Neural cell (in vitro differentiated cells): ENCODE measurements around the gene MMP25. TPM values are rescaled to one million over a fixed set of nuclear protein-coding genes. Genes with fewer than 3 reads are reported as not detected.

Source experiments
- H2AFZ ChIP-seq: fragments of 200-600, 300-800 bp; sonication (generic), shearing (Covaris generic); 2 replicates; pipeline ENCODE4 v1.6.0; 2014; ENCODE audit warnings: low read depth, mild to moderate bottlenecking, antibody characterized with exemption, low read length, moderate library complexity
- H3F3A ChIP-seq: fragments of 200-600 bp; shearing (Covaris generic); 2 replicates; pipeline ENCODE4 v1.6.1; 2016; ENCODE audit warnings: mild to moderate bottlenecking, moderate library complexity, mixed read lengths, antibody characterized with exemption, low read length; ENCODE audit not compliant: insufficient read depth, poor library complexity, severe bottlenecking
- H3K27ac ChIP-seq: fragments of 200-600, 300-800 bp; sonication (generic), shearing (Covaris generic); 2 replicates; pipeline ENCODE4 v1.5.1; 2014; ENCODE audit warnings: mild to moderate bottlenecking, low read length, moderate library complexity
- H3K27me3 ChIP-seq: fragments of 300-800, 200-600 bp; sonication (generic), shearing (Covaris generic); 2 replicates; pipeline ENCODE4 v1.6.0; 2014; ENCODE audit warnings: mild to moderate bottlenecking, low read depth, low read length, moderate library complexity; ENCODE audit not compliant: insufficient read depth
- H3K36me3 ChIP-seq: fragments of 300-800, 200-600 bp; sonication (generic), shearing (Covaris generic); 2 replicates; pipeline ENCODE4 v1.5.1; 2014; ENCODE audit warnings: mild to moderate bottlenecking, antibody characterized with exemption, low read length, moderate library complexity; ENCODE audit not compliant: insufficient read depth
- H3K4me2 ChIP-seq: fragments of 300-800, 200-600 bp; sonication (generic), shearing (Covaris generic); 2 replicates; pipeline ENCODE4 v1.6.0; 2014; ENCODE audit warnings: mild to moderate bottlenecking, low read length
- H3K4me3 ChIP-seq: fragments of 300-800, 200-600 bp; sonication (generic), shearing (Covaris generic); 2 replicates; pipeline ENCODE4 v1.5.1; 2014; ENCODE audit warnings: mild to moderate bottlenecking, low read length, moderate library complexity
- H3K79me2 ChIP-seq: fragments of 200-600 bp; shearing (Covaris generic); replicated peaks from 2 replicates; pipeline ENCODE4 v1.6.0; 2014; ENCODE audit warnings: mild to moderate bottlenecking, low read length, moderate library complexity; ENCODE audit not compliant: insufficient read depth
- H3K9ac ChIP-seq: fragments of 300-800, 200-600 bp; sonication (generic), shearing (Covaris generic); 2 replicates; pipeline ENCODE4 v1.6.1; 2016; ENCODE audit warnings: mild to moderate bottlenecking, low read length, mixed read lengths
- H3K9me2 ChIP-seq: fragments of 200-600 bp; shearing (Covaris generic); 2 replicates; pipeline ENCODE4 v1.6.1; 2016; ENCODE audit warnings: mild to moderate bottlenecking, low read length, mixed read lengths; ENCODE audit not compliant: insufficient read depth
- H3K9me3 ChIP-seq: fragments of 200-600, 300-800 bp; sonication (generic), shearing (Covaris generic); 2 replicates; pipeline ENCODE4 v1.6.1; 2016; ENCODE audit warnings: mild to moderate bottlenecking, mixed run types, low read length, moderate library complexity, mixed read lengths
- H4K20me1 ChIP-seq: fragments of 200-600 bp; shearing (Covaris generic); 2 replicates; pipeline ENCODE4 v1.6.1; 2016; ENCODE audit warnings: mild to moderate bottlenecking, mixed run types; ENCODE audit not compliant: insufficient read depth
- CTCF ChIP-seq: fragments of 450-650 bp; IDR thresholded peaks from 2 replicates; pipeline ENCODE4 v1.5.1; 2014; ENCODE audit warnings: antibody characterized with exemption, mild to moderate bottlenecking, moderate library complexity; ENCODE audit not compliant: poor library complexity, severe bottlenecking
- EP300 ChIP-seq: fragments of 450-650 bp; conservative IDR thresholded peaks from 2 replicates; pipeline ENCODE4 v1.6.1; 2014; ENCODE audit warnings: antibody characterized with exemption, mild to moderate bottlenecking, moderate library complexity; ENCODE audit not compliant: poor library complexity, severe bottlenecking
- EZH2 ChIP-seq: fragments of 200-600, 300-800 bp; shearing (Covaris generic), sonication (generic); IDR thresholded peaks from 2 replicates; pipeline ENCODE4 v1.6.1; 2014; ENCODE audit warnings: antibody characterized with exemption, low read length, borderline replicate concordance, mild to moderate bottlenecking; ENCODE audit not compliant: insufficient read depth, poor library complexity, severe bottlenecking
- MXI1 ChIP-seq: fragments of 450-650 bp; conservative IDR thresholded peaks from 2 replicates; pipeline ENCODE4 v1.6.1; 2014; ENCODE audit warnings: antibody characterized with exemption, mild to moderate bottlenecking; ENCODE audit not compliant: poor library complexity, severe bottlenecking
- POLR2AphosphoS5 ChIP-seq: IDR thresholded peaks from 2 replicates; pipeline ENCODE4 v1.6.1; 2012
- RAD21 ChIP-seq: fragments of 450-650 bp; conservative IDR thresholded peaks from 2 replicates; pipeline ENCODE4 v1.6.1; 2014; ENCODE audit warnings: antibody characterized with exemption, mild to moderate bottlenecking, moderate library complexity
- REST ChIP-seq: IDR thresholded peaks from 2 replicates; pipeline ENCODE4 v1.6.1; 2012; ENCODE audit warnings: borderline replicate concordance
- SMC3 ChIP-seq: fragments of 450-650 bp; conservative IDR thresholded peaks from 2 replicates; pipeline ENCODE4 v1.6.1; 2014; ENCODE audit warnings: antibody characterized with exemption, mild to moderate bottlenecking, moderate library complexity; ENCODE audit not compliant: poor library complexity
- TAF1 ChIP-seq: IDR thresholded peaks from 2 replicates; pipeline ENCODE4 v1.6.1; 2012; ENCODE audit warnings: low read depth
- polyA plus RNA-seq: library from polyadenylated mRNA; depleted of rRNA; stranded (reverse); fragments of >200 nt; gene quantifications from 2 replicates; pipeline ENCODE4 v1.2.3, GENCODE V29; 2014

MMP25 gene
- polyA plus RNA-seq, 1 donor from 2014 or later, result not detected

GRCh38 chr16:3060339-3061127 is 14.2 kb downstream of the MMP25 start:
- Histone ChIP-seq H3K4me3 (no peak overlapping the region), H3K9me2 (no peaks in the 10 kb centered on the region), H3K36me3 (no peaks in the 10 kb centered on the region), H3K4me2 (no peak overlapping the region), H2AFZ (no peak overlapping the region), H3K27ac (no peak overlapping the region), H3K9me3 (no peaks in the 10 kb centered on the region), H3K27me3 (no peaks in the 10 kb centered on the region), H3K9ac (no peak overlapping the region), H4K20me1 (no peaks in the 10 kb centered on the region), H3F3A (no peaks in the 10 kb centered on the region), H3K79me2 (no peaks in the 10 kb centered on the region)
- TF ChIP-seq EZH2 (no peak), TAF1 (no peak), MXI1 (no peak), POLR2AphosphoS5 (no peak), SMC3 (no peak), CTCF (no peak), EP300 (no peak), REST (no peak), RAD21 (no peak)

GRCh38 chr16:3062553-3062952 is 16.2 kb downstream of the MMP25 start:
- H3K79me2 ChIP-seq, result no peaks in the 10 kb centered on the region
- H4K20me1 ChIP-seq, result no peaks in the 10 kb centered on the region
- H3K4me3 ChIP-seq, result no peak overlapping the region
- H3K27me3 ChIP-seq, result no peaks in the 10 kb centered on the region
- H2AFZ ChIP-seq, result no peak overlapping the region
- no peaks in the 10 kb centered on the region for H3K9me2 ChIP-seq
- no peak overlapping the region for H3K27ac ChIP-seq
- H3K9ac ChIP-seq, result no peak overlapping the region
- no peaks in the 10 kb centered on the region for H3K36me3 ChIP-seq
- no peaks in the 10 kb centered on the region for H3F3A ChIP-seq
- no peak for TF ChIP-seq MXI1
- no peak for TF ChIP-seq CTCF
- TF ChIP-seq REST, result no peak
- TF ChIP-seq POLR2AphosphoS5, result no peak
- TF ChIP-seq TAF1, result no peak
- TF ChIP-seq EP300, result no peak
- TF ChIP-seq EZH2, result no peak
- H3K9me3 ChIP-seq, result no peaks in the 10 kb centered on the region
- H3K4me2 ChIP-seq, result no peak overlapping the region
